ENCODE measurements around the gene UBE2L3. TPM values are rescaled to one million over a fixed set of nuclear protein-coding genes. Genes with fewer than 3 reads are reported as not detected.

Gene UBE2L3
- total RNA-seq, 4 donors from 2014 or later, result 40.5 to 94.4 (median 60.0) TPM

DNA sequence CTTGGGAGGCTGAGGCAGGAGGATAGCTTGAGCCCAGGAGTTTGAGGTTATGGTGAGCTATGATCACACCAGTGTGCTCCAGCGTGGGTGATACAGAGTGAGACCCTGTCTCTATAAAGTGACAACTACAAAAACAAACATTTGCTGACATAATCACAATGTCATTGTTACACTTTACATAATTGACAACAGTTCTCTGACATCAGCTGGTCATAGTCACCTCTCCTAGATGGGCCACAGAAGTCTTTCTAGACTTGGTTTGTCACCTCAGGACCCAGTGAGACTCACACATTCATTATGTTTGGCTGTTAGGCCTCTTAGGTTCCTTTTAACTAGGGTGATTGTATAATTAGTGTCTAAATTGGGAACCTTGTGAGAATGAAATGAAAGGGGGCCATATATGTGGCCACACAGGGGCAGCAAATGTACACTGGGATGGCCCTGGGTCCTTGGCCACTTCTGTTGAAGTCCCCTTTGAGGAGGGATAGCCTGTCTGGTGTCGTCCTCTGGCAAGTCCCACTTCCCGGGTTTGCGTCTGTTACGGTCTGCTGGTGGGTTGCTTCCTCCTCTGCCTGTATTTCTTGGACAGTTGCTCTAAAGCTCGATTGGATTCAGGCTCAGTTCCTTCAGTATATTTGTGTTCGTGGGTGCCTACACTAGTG lies 92.5 kb downstream of the UBE2L3 start:
- peaks cover 57% of the 10 kb centered on the region for H3K27me3 ChIP-seq

DNA sequence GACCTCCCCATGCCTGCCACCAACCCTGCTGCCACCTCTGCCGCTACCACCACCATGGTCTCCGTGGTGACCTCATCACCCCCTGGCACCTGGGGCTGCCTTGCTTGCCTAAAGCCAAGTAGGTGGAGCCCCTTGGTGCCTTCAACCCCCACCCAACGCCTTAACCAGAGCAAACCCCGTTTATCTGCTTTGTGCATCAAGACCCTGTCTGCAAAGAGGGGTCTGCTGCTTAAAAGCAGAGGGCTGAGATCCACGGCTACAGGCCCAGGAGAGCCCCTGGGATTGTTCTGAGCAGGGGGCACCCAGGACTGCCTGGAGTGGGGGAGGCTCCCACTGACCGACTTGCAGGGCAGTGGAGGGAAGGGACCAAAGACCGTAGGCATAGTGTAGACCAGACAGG lies 93.4 kb downstream of the UBE2L3 start:
- TF ChIP-seq EP300 (IDR thresholded peaks at IDR 0.05) (no peak), POLR2A (IDR thresholded peaks at IDR 0.05) (no peak), POLR2AphosphoS5 (IDR thresholded peaks at IDR 0.05) (no peak)
- TF ChIP-seq, protein P1, sequence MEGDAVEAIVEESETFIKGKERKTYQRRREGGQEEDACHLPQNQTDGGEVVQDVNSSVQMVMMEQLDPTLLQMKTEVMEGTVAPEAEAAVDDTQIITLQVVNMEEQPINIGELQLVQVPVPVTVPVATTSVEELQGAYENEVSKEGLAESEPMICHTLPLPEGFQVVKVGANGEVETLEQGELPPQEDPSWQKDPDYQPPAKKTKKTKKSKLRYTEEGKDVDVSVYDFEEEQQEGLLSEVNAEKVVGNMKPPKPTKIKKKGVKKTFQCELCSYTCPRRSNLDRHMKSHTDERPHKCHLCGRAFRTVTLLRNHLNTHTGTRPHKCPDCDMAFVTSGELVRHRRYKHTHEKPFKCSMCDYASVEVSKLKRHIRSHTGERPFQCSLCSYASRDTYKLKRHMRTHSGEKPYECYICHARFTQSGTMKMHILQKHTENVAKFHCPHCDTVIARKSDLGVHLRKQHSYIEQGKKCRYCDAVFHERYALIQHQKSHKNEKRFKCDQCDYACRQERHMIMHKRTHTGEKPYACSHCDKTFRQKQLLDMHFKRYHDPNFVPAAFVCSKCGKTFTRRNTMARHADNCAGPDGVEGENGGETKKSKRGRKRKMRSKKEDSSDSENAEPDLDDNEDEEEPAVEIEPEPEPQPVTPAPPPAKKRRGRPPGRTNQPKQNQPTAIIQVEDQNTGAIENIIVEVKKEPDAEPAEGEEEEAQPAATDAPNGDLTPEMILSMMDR (IDR thresholded peaks at IDR 0.05), result no peak
- Histone ChIP-seq H3K27me3 (peaks cover 48% of the 10 kb centered on the region), H3K27ac (no peak overlapping the region), H3K4me3 (no peak overlapping the region), H3K4me1 (peaks cover 0 to 20% (median 0%) of the 10 kb centered on the region in 3 donors), H3K36me3 (no peaks in the 10 kb centered on the region), H3K9me3 (no peaks in the 10 kb centered on the region)
- 75 to 87% methylated on average over 2 to 5 of the region's 7 CpGs for WGBS, 2 donors (ENCODE audit: low coverage in 1 of 2)
- no peak for ATAC-seq

More for the DNA sequence above, 92.5 kb downstream of the UBE2L3 start:
- Histone ChIP-seq H3K4me1 (peaks cover 0 to 14% (median 0%) of the 10 kb centered on the region in 3 donors), H3K27ac (no peak overlapping the region), H3K9me3 (no peaks in the 10 kb centered on the region), H3K36me3 (no peaks in the 10 kb centered on the region), H3K4me3 (no peak overlapping the region)
- ATAC-seq, result no peak
- TF ChIP-seq EP300 (IDR thresholded peaks at IDR 0.05) (no peak), POLR2A (IDR thresholded peaks at IDR 0.05) (no peak), POLR2AphosphoS5 (IDR thresholded peaks at IDR 0.05) (no peak)
- TF ChIP-seq, protein P1 (IDR thresholded peaks at IDR 0.05), result no peak
- WGBS, 2 donors (ENCODE audit: low coverage in 1 of 2), result 66 to 100% methylated on average over 1 to 7 of the region's 7 CpGs

DNA sequence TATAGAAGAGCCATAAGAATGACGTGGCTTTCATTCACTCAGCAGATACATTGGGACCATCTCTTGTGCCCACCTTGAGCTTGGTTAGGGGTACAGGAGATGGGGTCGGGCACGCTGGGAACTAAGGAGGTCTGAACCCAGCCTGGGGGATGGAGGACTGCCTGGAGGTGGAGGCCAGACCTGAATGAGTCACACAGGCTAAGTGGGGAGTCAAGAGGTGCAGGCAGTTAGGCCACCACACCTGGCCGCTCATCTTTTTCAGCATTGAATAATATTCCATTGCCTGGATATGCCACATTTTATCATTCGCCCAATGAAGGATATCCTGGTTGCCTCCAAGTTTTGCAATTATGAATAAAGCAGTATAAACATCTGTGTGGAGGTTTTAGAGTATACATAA lies 94.5 kb downstream of the UBE2L3 start:
- Histone ChIP-seq H3K36me3 (no peaks in the 10 kb centered on the region), H3K4me1 (peaks cover 0 to 26% (median 0%) of the 10 kb centered on the region in 3 donors), H3K27ac (no peak overlapping the region), H3K27me3 (peaks cover 38% of the 10 kb centered on the region), H3K4me3 (no peak overlapping the region), H3K9me3 (no peaks in the 10 kb centered on the region)
- ATAC-seq, result no peak
- 89 to 100% methylated on average over 1 to 3 of the region's 5 CpGs for WGBS, 2 donors (ENCODE audit: low coverage in 1 of 2)
- TF ChIP-seq POLR2AphosphoS5 (IDR thresholded peaks at IDR 0.05) (no peak), POLR2A (IDR thresholded peaks at IDR 0.05) (no peak), EP300 (IDR thresholded peaks at IDR 0.05) (no peak)
- TF ChIP-seq, protein P1 (IDR thresholded peaks at IDR 0.05), result no peak

DNA sequence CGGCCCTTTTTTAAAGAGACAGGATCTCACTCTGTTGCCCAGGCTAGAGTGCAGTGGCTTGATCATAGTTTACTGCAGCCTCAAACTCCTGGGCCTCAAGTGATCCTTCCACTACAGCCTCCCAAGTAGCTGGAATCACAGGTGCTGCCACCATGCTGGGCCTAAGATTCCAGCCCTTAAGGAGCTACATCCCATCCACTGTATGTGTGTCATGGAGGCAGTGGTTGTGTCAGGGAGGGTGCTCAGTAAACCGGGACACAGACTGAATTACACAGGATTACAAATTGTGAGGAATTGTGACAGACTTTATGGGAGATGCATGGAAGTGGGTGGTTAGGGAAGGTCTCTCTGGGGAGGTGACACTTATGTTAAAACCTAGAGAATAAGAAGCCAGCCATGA lies 96.2 kb downstream of the UBE2L3 start:
- H3K4me1 ChIP-seq, result peaks cover 0 to 24% (median 0%) of the 10 kb centered on the region in 3 donors
- peaks cover 20% of the 10 kb centered on the region for H3K27me3 ChIP-seq
- H3K36me3 ChIP-seq, result no peaks in the 10 kb centered on the region
- no peak overlapping the region for H3K27ac ChIP-seq
- no peak for TF ChIP-seq POLR2AphosphoS5 (IDR thresholded peaks at IDR 0.05)
- TF ChIP-seq POLR2A (IDR thresholded peaks at IDR 0.05), result no peak
- TF ChIP-seq, protein P1 (IDR thresholded peaks at IDR 0.05), result no peak
- no peak for TF ChIP-seq EP300 (IDR thresholded peaks at IDR 0.05)
- H3K4me3 ChIP-seq, result no peak overlapping the region
- no peak for ATAC-seq
- 100% methylated on average over 2 of the region's 2 CpGs; no CpG with 5 or more reads in 1 of the 2 donors for WGBS, 2 donors (ENCODE audit: low coverage in 1 of 2)
- no peaks in the 10 kb centered on the region for H3K9me3 ChIP-seq

All from gastroesophageal sphincter (tissue), 4 donors.